IPS-15b (cell line): Measurements from ENCODE around the gene HM13.

ENCODE experiments used
- H3K27me3 ChIP-seq: one replicate; pipeline ENCODE4 v1.6.1; 2013; ENCODE audit warnings: low read length; ENCODE audit not compliant: control insufficient read depth, insufficient read depth
- H3K36me3 ChIP-seq: one replicate; pipeline ENCODE4 v1.6.1; 2013; ENCODE audit warnings: low read length; ENCODE audit not compliant: control insufficient read depth, insufficient read depth
- H3K4me1 ChIP-seq: one replicate; pipeline ENCODE4 v1.6.1; 2013; ENCODE audit warnings: mild to moderate bottlenecking, low read length; ENCODE audit not compliant: control insufficient read depth, insufficient read depth
- H3K4me3 ChIP-seq: one replicate; pipeline ENCODE4 v1.5.1; 2013; ENCODE audit warnings: low read depth, low read length
- H3K9ac ChIP-seq: one replicate; pipeline ENCODE4 v1.6.1; 2013; ENCODE audit warnings: low read depth, mild to moderate bottlenecking, low read length
- H3K9me3 ChIP-seq: one replicate; pipeline ENCODE4 v1.6.1; 2013; ENCODE audit warnings: mild to moderate bottlenecking, low read length; ENCODE audit not compliant: control insufficient read depth, insufficient read depth

The HM13 gene

GRCh38 chr20:31615416-31615815, 101.2 kb downstream of the HM13 start:
- Histone ChIP-seq H3K4me1 (no peaks in the 10 kb centered on the region), H3K36me3 (no peaks in the 10 kb centered on the region), H3K4me3 (no peak overlapping the region), H3K27me3 (no peaks in the 10 kb centered on the region), H3K9ac (no peak overlapping the region), H3K9me3 (no peaks in the 10 kb centered on the region)

GRCh38 chr20:31617432-31618104, 103.3 kb downstream of the HM13 start:
- Histone ChIP-seq H3K4me3 (no peak overlapping the region), H3K9ac (no peak overlapping the region), H3K9me3 (no peaks in the 10 kb centered on the region), H3K36me3 (no peaks in the 10 kb centered on the region), H3K27me3 (no peaks in the 10 kb centered on the region), H3K4me1 (no peaks in the 10 kb centered on the region)
